ENCODE data around the gene ZNF518A. TPM values are rescaled to one million over a fixed set of nuclear protein-coding genes. Genes with fewer than 3 reads are reported as not detected.

ZNF518A gene
- total and polyA plus RNA-seq, 9 of the 15 experiments (the other 6 are each of a cell fraction or from before 2014, with no cell fraction given): 6.3 to 30.0 (median 17.4) TPM

- TF ChIP-seq ZNF140 (CRISPR knock-in tag; IDR thresholded peaks at IDR 0.05) (no peak), LARP7 (IDR thresholded peaks at IDR 0.05) (no peak), GATAD2B (IDR thresholded peaks at IDR 0.05; ENCODE audit: borderline replicate concordance) (no peak), JUN (IDR thresholded peaks at IDR 0.05; ENCODE audit: borderline replicate concordance, low read depth, low read length) (no peak), JUN (CRISPR knock-in tag; IDR thresholded peaks at IDR 0.05; ENCODE audit: borderline replicate concordance) (0 out of 2 replicates have a peak, but pooled peaks have one; percentile 60), NONO (IDR thresholded peaks at IDR 0.05; ENCODE audit: low read depth in 2 of 2, low read length in 1 of 2) (no peak), ZNF175 (CRISPR knock-in tag; IDR thresholded peaks at IDR 0.05; ENCODE audit: low read depth) (peak; percentile 84), PHF20 (IDR thresholded peaks at IDR 0.05; ENCODE audit: partially characterized antibody) (peak; percentile 70), ZNF79 (CRISPR knock-in tag; IDR thresholded peaks at IDR 0.05; ENCODE audit: low read depth) (no peak), GTF2A2 (tag; IDR thresholded peaks at IDR 0.05) (0 out of 2 replicates have a peak, but pooled peaks have one; percentile 62), ZNF280B (CRISPR knock-in tag; IDR thresholded peaks at IDR 0.05) (no peak), SMARCA4 (IDR thresholded peaks at IDR 0.05) (no peak), NEUROD1 (IDR thresholded peaks at IDR 0.05; ENCODE audit: borderline replicate concordance, low read depth, low read length, partially characterized antibody) (no peak), RB1 (IDR thresholded peaks at IDR 0.05; ENCODE audit: low read depth) (no peak; the same call in 1 of the 2 replicates), ELF1 (tag; IDR thresholded peaks at IDR 0.05) (peak; percentile 90), TEAD4 (IDR thresholded peaks at IDR 0.05; ENCODE audit: low read length) (peak; percentile 47; the same call in 1 of the 2 replicates), TEAD4 (CRISPR knock-in tag; IDR thresholded peaks at IDR 0.05; ENCODE audit: borderline replicate concordance) (no peak), HDAC3 (IDR thresholded peaks at IDR 0.05; ENCODE audit: borderline replicate concordance, partially characterized antibody) (no peak), RFX5 (IDR thresholded peaks at IDR 0.05; ENCODE audit: low read depth, low read length) (no peak)
- TF ChIP-seq, protein P1, sequence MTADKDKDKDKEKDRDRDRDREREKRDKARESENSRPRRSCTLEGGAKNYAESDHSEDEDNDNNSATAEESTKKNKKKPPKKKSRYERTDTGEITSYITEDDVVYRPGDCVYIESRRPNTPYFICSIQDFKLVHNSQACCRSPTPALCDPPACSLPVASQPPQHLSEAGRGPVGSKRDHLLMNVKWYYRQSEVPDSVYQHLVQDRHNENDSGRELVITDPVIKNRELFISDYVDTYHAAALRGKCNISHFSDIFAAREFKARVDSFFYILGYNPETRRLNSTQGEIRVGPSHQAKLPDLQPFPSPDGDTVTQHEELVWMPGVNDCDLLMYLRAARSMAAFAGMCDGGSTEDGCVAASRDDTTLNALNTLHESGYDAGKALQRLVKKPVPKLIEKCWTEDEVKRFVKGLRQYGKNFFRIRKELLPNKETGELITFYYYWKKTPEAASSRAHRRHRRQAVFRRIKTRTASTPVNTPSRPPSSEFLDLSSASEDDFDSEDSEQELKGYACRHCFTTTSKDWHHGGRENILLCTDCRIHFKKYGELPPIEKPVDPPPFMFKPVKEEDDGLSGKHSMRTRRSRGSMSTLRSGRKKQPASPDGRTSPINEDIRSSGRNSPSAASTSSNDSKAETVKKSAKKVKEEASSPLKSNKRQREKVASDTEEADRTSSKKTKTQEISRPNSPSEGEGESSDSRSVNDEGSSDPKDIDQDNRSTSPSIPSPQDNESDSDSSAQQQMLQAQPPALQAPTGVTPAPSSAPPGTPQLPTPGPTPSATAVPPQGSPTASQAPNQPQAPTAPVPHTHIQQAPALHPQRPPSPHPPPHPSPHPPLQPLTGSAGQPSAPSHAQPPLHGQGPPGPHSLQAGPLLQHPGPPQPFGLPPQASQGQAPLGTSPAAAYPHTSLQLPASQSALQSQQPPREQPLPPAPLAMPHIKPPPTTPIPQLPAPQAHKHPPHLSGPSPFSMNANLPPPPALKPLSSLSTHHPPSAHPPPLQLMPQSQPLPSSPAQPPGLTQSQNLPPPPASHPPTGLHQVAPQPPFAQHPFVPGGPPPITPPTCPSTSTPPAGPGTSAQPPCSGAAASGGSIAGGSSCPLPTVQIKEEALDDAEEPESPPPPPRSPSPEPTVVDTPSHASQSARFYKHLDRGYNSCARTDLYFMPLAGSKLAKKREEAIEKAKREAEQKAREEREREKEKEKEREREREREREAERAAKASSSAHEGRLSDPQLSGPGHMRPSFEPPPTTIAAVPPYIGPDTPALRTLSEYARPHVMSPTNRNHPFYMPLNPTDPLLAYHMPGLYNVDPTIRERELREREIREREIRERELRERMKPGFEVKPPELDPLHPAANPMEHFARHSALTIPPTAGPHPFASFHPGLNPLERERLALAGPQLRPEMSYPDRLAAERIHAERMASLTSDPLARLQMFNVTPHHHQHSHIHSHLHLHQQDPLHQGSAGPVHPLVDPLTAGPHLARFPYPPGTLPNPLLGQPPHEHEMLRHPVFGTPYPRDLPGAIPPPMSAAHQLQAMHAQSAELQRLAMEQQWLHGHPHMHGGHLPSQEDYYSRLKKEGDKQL (CRISPR knock-in tag; IDR thresholded peaks at IDR 0.05; ENCODE audit: borderline replicate concordance): 0 out of 2 replicates have a peak, but pooled peaks have one; percentile 50
Observed at GRCh38 chr10:96129387-96130325, at the start of gene ZNF518A (continued).
